Spleen (tissue), 7 donors: ENCODE data around the gene MACROD2.
"Not testable (repeated sequence)": the region's sequence is repeated elsewhere in the genome, so short reads cannot be mapped to it uniquely, and the experiment has no call there.

ENCODE experiments used
- POLR2A ChIP-seq, 3 donors: fragments of 450-650 bp; IDR thresholded peaks; one replicate each; pipeline ENCODE4 v1.5.1; 2017; ENCODE audit warnings: antibody characterized with exemption in 3 of 3, mild to moderate bottlenecking in 1 of 3
- POLR2AphosphoS5 ChIP-seq, 3 donors: sonication (generic); formaldehyde crosslinking; IDR thresholded peaks; one replicate each; pipeline ENCODE4 v1.5.1; 2017; ENCODE audit warnings: antibody characterized with exemption in 3 of 3
- TF ChIP-seq, protein P1 (sequence below), 11 experiments: fragments of 200-600 bp in 7 of 11; fragments of 450-650 bp in 4 of 11; sonication (generic) in 4 of 11; IDR thresholded peaks in 8 of 11; conservative IDR thresholded peaks in 3 of 11; 1 replicate in 7 of 11; 2 replicates in 4 of 11; pipeline versions ENCODE4 v1.4.0 to v1.8.0; 2016 to 2021; ENCODE audit warnings: antibody characterized with exemption in 11 of 11, inconsistent platforms in 4 of 11, mild to moderate bottlenecking in 1 of 11
- donor health status: DM: no; HTN: no; CAD: no; lungs with moderate emphysema.
- donor health status: DM: no; HTN: no; CAD: no.
- donor health status: DM: no; HTN: no; CAD: no.

DNA sequence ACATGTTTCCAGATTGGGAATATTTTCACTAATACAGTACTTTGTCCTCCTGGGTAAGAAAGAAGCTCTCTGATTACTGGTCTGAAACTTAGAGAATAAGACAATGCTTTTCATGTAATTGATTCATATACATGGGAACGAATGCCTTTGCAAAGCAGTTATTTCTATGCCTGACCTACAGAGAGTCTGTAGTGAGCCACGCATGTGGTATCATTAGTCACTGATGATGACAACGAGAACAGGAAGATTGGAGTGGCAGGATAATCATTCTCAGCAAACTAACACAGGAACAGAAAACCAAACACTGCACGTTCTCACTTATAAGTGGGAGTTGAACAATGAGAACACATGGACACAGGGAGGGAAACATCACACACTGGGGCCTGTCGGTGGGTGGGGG is 1382.3 kb downstream of the MACROD2 start:
- TF ChIP-seq, protein P1, sequence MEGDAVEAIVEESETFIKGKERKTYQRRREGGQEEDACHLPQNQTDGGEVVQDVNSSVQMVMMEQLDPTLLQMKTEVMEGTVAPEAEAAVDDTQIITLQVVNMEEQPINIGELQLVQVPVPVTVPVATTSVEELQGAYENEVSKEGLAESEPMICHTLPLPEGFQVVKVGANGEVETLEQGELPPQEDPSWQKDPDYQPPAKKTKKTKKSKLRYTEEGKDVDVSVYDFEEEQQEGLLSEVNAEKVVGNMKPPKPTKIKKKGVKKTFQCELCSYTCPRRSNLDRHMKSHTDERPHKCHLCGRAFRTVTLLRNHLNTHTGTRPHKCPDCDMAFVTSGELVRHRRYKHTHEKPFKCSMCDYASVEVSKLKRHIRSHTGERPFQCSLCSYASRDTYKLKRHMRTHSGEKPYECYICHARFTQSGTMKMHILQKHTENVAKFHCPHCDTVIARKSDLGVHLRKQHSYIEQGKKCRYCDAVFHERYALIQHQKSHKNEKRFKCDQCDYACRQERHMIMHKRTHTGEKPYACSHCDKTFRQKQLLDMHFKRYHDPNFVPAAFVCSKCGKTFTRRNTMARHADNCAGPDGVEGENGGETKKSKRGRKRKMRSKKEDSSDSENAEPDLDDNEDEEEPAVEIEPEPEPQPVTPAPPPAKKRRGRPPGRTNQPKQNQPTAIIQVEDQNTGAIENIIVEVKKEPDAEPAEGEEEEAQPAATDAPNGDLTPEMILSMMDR (IDR thresholded peaks at IDR 0.05 in 8 of 11, conservative IDR thresholded peaks at IDR 0.05 in 3 of 11), result not testable (repeated sequence)
- not testable (repeated sequence) for TF ChIP-seq POLR2A, POLR2AphosphoS5 (IDR thresholded peaks at IDR 0.05)
